Stimulated activated CD4-positive, alpha-beta T cell treated with anti-CD3 and anti-CD28 coated beads, Interleukin-2, amount 100 ng/mL, for 4 hours (primary cell): ENCODE data around the gene ARHGAP23.

Experiments
- DNase-seq: peaks from one replicate; pipeline ENCODE4 v3.0.0-alpha.2; 2020; ENCODE audit warnings: low read depth

ARHGAP23 gene

DNA sequence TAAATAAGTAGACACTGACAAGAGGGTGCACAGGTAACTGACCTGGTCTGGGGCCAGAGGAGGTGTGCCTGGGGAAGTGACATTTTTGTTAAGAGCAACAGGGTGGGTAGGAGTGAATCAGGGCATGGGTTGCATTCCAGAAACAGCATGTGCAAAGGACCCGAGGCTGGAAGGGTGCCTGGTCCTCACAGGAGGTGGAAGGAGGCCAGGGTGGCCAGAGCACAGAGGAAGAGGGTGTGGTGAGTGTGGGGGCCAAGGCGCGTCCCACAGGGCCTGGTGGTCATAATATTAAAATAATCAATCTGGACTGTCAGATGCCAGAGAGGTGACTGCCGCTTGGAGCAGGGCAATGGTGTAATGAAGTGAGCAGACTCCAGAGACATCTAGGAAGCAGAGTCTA lies 14.3 kb downstream of the ARHGAP23 start:
- no peak for DNase-seq

DNA sequence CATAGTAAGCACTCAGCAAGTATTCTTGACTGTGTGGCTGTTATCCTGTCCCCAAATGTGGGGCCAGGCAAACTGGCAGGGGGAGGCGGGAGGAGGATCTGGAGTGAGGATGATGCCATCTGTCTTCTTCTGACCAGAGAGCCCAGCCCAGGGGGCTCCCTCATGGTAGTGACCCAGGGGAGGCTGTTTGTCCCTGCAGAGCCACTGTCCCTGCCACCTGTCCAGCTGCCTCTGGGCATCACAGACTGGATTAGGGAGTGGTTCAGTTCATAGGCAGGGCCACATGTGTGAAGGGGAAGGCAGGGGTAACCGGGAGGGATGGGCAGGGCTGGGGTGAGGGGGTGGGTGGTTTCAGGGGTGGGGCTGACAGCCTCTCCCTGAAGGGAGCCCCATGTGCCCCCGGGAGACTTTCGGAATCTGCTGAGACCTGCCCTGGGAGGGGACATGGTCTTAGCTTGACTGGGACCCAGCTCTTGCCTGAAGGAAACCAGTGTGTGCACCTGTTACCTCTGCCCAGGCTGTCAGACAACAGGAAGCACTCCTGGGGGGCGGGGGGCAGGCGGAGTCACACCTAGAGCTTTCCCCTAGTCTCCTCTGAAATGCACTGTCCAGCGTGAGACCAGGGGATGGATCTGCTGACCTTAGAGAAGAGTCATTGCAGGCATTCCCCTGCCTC lies 15.2 kb downstream of the ARHGAP23 start:
- no peak for DNase-seq

DNA sequence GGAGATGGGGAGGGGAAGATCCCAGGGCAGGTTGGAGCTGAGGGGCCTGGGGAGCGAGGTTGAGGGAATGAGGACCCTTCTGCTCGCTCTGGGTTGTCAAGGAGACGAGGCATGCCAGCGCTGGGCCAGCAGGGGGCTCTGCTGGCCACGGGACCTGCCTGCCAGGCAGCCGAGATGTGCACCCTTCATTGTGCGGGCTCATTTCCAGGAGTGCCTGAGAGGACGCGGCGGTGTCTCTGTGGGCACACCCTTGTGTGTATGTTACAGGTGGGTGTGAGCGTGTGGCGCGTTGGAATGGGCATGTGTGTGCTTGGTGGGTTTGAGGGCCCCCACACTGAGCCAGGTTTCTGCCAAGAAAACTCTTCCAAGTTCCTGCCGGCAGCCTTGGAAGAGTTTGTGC lies 15.9 kb downstream of the ARHGAP23 start:
- DNase-seq, result peak; percentile 52

DNA sequence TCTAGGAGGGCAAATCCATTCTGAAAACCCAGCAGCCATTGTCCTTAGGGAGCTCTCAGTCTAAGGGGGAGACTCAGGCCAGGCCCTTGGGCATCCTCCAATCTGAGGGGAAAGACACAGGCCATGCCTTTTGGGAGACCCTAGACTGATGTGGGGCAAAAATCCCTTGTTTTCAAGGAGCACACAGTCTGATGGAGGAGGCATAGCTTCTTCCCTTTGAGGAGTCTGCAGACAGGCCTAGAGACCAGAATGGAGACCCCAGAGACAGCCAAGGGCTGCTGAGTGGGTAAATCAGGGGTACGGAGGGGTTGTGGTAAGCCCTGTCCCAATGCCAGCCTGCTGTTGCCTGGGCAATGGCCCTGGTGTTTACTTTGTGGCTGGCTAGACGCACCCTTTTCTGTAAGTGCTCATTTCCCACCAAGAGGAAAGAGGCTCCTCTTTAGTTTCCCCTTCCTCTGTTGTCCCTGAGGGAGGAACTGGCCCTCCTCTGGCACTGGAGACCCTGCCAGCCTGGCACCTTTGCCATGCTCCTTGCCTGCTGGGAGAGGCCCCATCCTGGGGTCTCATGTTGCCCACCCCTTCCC lies 19.3 kb downstream of the ARHGAP23 start:
- no peak for DNase-seq

DNA sequence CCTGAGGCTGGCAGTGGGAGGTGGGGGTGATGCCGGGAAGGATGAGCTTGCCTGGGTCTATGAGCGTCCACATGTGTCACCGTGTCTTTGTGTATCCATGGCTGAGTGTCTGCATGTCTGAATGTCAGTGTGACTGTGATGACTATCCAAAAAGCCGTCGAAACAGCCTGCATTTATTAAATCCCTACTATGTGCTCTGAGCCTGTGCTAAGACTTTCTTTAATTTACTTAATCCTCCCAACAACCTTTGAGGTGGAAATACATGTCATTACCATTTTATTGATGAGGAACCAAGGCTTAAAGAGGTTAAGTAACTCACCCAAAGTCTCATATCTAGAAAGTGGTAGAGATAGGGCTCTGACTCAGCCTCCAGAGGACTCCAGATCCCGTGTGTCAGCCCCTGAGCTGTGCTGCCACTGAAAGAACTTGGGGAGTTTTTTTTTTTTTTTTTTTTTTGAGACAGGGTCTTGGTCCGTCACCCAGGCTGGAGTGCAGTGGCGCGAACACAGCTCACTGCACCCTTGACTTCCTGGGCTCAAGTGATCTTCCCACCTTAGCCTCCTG lies 20.0 kb downstream of the ARHGAP23 start:
- DNase-seq, result no peak

DNA sequence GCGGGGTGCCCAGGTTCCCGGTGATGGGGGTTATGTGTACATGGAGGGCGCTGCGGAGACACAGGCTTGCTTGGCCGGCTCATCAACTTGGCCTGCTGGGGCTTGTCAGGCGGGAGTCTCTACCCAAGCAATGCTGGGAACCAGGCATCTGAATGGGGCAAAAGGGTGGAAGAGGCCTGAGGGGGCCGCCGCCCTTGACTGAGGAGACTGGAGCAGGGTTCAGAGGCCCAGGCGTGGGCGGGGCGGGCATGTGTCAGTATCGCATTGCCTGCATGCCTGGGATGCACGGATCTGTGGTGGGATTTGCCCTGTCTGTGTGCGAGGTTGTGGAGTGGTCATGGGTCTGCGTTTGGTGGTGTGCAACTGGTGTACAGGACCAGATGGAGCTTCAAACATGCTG lies 21.1 kb downstream of the ARHGAP23 start:
- DNase-seq, result no peak

DNA sequence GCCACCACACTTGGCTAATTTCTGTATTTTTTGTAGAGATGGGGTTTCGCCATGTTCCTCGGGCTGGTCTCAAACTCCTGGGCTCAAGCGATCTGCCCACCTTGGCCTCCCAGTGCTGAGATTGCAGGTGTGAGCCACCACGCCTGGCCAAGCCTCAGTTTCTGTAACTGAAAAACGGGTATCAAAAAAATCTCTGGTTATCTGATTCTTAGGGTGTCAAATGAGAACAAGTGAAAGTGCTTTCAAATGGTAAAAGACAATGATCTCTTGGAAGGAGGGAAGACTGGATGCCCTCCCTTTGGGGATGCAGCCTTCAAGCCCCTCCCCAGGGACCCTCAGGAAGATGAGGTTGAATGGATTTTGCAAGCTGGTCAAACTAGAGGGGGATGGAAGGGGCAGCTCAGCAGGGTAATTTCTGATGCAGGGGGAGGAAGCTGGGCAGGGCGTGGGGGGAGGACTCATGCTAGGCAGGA lies 22.3 kb downstream of the ARHGAP23 start:
- no peak for DNase-seq

DNA sequence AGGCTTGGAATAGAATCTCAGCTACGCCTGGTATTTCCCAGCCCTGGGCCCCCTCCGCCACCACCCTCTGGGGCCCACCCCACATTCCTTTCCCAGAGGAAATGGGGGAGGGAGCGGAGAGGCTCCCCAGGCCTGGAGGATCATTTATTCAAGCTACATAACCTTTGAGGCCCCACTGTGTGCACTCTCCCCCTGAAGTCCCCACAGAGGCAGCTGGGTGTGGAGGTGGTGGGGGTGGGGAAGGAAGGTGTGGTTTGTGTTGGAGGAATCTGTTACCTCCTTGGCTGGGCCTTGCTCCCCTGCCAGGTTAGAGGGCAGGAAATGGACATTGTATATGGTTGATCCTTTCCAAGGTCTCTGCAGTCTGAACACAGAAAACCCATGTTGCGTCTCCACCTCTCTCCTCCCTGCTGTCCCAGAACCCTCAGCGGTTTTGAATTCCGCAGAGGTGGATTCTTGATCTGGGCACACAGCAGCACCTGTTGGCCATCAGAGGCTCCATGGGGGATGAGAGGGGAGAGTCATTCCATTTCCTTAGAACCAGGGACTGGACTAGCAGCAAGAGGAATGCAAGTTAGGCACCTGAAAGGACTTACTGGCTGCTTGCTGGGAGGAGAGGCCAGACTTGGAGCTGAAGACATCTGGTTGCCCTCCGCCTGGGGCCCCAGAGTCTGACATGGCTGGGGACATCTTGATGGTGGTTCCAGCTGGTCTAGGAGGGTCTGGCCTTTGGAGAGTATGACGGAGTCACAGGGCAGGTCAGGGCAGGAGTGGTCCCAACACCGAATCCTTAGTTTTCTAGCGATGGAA lies 23.0 kb downstream of the ARHGAP23 start:
- no peak for DNase-seq

DNA sequence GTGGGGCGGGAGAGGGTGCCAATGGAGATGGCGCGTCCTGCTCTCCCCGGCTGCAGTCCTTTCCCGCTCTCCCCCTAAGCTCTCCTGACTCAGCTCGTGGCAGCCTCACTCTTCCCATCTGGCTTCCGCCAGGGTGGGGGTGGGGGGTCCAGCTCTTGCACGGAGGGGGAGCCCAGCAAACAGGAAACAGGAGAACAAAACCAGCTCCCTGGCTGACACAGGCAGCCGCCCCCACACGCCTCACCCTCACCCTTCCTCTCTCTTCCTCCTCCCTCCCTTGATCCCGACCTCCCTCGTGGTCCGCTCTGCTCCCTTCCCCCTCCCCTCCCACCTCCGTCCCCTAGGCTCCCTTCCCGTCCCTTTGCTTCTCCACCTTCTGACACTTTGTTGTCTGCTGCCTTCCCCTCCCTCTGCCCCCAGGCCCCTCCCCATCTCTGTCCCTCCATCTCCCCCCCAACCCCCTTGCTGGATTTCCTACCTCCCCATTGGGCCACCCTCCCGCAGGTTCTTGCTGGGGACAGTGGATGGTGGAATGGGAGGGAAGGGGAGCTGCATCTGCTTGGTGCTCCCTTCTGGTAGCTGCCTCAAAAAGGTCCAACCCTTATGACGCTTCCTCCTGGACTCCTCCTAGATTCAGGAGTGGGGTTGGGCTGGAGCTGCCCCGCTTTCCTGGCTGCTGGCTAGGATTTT lies 23.7 kb downstream of the ARHGAP23 start:
- DNase-seq, result no peak

DNA sequence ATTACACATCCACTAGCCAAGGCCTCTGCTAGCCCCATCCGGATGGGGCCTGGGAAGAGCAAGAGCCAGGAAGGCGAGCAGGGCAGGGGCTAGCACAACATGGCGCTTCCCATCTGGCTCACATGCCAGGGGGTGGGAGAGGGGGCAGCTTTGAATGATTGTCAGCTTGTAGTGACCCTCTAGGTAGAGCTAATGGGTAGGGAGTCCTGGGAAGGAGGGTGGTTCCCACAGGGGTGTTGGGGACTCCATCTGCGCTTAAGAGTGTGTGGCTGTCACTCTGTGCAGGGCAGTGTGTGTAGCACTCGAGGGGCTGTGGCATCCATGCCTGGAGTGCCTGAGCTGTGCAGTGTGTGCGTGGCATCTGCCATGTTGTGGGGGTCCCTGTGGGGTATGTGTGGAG lies 24.5 kb downstream of the ARHGAP23 start:
- DNase-seq, result no peak

DNA sequence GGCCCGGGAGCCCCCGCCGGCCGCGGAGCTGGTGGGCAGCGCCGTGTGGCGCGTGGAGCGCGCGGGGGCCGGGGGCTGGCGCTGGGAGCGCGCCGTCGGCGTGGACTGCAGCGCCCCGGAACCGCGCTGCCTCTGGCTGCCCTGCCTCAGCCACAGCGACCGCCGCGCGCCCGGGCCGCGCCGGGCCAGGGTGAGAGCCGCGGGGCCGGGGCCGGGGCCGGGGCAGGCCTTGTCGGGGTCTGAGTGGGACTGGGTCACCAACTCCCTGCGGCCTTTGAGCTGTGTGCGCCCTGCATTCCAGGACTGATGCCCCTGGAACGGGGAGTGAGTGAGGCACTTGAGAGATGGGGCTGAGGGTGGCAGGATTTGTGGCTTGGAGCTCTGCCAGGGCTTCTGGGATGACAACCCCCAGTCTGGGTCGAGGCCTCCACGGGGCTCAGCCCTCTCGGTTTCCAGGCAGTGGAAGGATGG lies 25.7 kb downstream of the ARHGAP23 start:
- DNase-seq, result no peak

DNA sequence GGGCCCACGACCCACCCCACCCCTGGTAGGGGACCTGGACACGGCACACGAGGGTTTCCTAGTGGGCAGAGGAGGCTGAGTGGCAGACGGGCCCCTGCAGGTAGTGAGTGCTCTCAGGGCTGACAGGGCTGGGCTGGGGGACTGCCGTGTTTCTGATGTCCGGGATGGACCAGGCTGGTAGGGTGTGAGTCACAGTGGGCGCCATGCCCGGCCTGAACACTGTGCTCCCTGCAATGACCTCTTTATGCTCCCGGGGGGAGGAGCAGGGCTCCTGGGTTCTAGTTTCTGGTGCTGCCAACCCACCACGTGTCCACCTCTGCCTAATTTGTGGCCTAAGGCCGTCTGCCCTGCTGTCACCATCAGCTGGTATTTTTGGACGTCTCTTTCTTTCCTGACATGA lies 26.3 kb downstream of the ARHGAP23 start:
- no peak for DNase-seq

DNA sequence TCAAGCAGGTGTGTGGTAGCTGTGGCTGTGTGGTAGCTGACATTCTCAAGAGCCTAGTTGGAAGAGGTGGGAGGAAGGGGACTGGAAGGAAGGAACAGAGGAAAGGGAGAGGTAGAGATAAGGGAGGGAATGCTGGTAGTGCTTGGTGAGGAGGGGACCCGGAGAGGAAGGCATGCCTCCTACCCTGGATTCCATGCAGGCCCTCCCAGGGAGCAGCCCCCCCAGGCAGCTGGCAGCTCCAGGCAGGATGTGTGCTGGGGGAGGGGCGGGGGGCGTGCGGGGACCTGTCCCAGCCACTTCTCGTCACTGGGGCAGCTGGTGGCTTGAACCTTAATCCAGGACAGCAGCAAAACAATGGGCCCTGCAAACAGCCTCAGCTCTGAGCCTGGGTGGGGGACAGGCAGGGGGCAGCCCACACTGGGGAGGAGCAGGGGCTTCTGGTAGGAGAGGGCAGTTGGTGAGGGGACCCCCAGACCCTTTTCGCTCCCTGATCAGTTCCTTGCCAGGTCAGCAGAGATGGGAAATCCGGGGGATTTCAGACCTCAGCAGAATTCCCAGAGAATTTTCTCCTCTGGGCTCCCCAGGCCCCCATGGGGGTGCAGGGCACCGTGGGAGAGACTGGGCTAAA lies 27.1 kb downstream of the ARHGAP23 start:
- no peak for DNase-seq

DNA sequence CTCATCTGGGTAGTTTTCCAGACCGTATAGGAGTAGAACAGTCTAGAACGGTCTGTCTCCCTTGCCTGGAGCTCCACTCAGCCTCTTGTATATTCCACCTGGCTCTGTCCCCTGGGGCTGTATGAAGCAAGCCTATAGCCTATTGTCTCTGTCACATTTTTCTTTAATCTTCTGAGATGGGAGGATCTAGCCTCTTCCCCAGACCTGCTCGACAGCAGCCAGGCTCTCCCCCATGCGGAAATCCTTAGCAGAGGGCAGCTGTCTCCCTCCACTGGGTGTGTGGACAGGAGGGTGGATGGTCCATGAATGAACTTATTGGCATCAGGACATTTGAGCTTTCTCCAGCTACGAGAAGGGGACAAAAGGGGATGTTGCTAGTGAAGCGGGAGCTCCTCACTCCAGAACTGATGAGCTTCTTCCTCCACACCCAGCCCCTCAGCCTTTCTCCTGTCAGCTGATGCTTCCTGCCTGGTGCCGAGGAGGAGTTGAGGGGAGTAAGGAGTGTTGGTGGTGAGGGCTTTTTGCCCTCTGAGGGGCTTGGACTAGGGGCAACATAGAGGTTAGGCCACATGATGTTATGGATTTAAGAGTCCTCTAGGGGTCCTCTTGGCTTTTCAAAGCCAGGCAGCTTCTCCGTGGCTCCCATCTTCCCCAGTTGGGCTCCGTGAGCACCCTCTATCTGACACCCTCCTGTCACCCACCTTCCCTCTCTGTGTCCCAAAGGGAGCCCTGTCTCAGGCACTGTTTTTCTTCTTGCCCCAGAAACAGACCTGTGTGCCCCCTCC lies 28.0 kb downstream of the ARHGAP23 start:
- no peak for DNase-seq

DNA sequence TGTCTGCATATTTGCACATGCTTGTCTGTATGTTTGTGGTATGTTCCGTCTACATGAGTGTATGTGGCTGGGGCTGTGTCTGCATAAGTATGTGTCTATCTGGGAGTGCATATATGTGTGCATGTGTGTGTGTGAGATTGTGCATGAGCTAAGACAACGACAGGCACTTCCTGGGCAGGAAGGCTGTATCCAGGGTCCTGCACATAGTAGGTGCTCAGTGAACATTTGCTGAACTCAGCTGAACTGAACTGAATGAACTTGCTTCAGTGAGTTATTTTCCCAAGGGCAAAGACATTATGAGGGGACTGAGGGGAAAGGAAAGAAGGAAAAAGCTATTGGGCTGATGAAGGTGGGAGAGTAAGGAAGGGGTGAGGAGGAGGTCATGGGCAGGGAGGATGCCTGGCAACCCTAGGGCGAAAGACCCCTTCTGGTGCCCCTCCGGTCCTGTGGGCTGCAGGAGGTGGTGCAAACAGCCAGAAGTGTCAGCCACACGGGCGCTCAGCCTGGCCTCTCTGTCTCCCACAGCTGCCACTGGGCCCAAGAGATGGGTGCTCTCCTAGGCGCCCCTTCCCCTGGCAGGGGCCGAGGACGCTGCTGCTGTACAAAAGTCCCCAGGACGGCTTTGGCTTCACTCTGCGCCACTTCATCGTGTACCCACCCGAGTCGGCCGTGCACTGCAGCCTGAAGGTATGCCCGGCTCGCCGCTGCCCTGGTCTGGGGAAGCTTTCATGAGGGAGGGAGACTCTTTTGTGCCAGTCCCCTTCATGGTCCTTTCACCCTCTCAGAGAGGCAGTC lies 29.5 kb downstream of the ARHGAP23 start:
- DNase-seq, result no peak

DNA sequence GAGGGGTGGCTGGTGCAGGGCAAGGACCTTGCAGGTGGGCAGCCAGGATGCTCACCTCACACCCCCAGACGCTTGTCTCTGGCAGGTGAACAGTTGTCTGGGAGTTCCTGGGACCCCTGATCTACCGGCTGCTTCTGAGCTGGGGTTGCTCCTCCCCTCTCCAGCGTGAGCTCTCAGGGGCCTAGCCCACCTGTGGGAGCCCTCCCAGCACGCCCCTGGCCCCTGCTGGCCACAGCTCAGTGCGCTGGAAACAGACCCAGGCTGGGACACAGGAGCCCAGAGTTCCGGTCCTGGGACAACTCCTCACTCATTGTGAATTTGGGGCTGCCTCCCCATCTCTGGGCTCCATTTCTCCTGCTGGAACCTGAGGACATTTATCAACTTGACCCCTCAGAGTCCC lies 30.3 kb downstream of the ARHGAP23 start:
- DNase-seq, result no peak

DNA sequence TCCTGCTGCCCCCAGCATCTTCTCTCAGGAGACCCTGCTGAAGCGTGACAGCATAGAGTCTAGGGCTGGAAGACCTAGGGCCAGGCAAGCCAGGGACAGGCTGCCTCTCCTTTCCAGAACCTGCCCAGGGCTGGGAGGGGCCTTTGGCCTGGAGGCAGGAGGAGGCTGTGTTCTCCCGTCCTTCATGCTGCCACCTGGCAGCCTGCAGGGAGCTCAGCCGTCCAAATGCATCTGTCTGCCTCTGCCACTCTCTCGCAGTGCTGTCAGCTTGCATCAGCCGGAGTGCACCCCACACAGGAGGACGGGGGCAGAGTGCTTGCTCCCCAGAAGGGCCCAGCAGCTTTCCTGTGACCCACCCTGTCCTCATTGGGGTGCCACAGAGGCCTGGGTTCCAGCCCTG lies 31.3 kb downstream of the ARHGAP23 start:
- DNase-seq, result no peak

DNA sequence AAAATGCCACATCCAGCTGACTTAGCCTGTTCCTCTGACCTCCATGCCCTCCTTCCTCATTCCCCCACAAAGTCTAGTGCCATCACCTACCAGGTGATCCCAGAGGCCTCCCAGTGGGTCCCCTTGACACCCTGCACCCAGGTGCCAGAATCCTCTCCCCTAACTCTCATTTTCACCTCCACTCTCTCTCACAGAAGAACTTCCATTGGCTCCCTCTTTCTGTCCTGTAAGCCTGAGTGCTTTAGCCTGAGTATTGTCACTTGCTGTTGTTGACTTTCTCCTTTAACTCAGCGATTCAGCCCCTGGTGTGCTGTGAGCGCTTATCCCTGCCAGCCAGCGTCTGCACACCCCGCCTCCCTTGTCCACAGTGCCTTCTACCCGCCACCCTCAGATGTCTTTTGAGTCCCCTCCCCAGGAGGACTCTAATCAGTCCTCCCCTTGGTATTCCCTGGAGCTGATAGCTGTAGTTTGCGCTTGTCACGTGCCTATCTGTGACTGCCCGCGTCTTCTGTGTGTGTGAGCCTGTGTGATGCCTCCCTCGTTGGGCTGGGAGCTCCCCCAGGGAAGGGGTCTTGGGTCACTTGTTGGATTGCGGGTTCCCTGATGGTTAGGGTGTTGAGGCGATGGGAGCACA lies 31.9 kb downstream of the ARHGAP23 start:
- no peak for DNase-seq
